ENCODE data around the gene FOXP1. TPM values are rescaled to one million over a fixed set of nuclear protein-coding genes. Genes with fewer than 3 reads are reported as not detected.

Gene FOXP1
- total RNA-seq, 2 experiments from 2014 or later, result 493 to 508 TPM

DNA sequence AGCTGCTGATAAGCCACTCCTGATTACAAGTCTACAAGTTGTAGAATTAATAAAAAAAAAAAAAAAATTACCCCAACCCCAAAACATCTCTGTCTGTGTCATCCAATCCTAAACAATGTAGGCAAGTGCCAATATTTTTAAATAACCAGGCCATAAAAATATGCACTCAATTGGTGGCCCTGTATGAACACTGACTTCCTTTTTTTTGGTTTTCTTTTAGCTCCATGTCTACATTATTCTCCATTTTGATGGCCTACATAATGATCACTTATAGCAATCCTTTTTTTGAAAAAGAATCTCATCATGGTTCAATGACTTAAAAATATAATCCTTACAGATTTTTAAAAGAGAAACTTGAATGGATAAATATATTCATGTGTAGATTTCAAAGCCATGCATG, 72.1 kb downstream of the FOXP1 start:
- H3K27ac Mint-ChIP-seq, result no peak overlapping the region
- Histone ChIP-seq H3K36me3 (ENCODE audit: insufficient read depth, low read length) (no peaks in the 10 kb centered on the region), H3K27me3 (ENCODE audit: control insufficient read depth in 1 of 2, insufficient read depth in 2 of 2, low read length in 2 of 2) (no peaks in the 10 kb centered on the region), H3K27ac (ENCODE audit: low read depth in 1 of 2, low read length in 2 of 2) (no peak overlapping the region), H3K4me3 (ENCODE audit: low read length) (no peak overlapping the region), H3K4me1 (ENCODE audit: insufficient read depth, low read length) (peaks cover 22% of the 10 kb centered on the region), H3K9me3 (ENCODE audit: control insufficient read depth in 1 of 2, insufficient read depth in 1 of 2, low read length in 2 of 2) (no peaks in the 10 kb centered on the region)
- no peaks in the 10 kb centered on the region for H3K9me3 Mint-ChIP-seq
- intact Hi-C loops (cut with DNase I, micrococcal nuclease), result loop anchor here (5.0 to 10.0 kb wide), 7 partner anchors 71 to 504 kb away; partner anchors contain the start of gene FOXP1 (in 1 of the 2)
- ChIA-PET CTCF (interaction anchor here (0.6 to 2.0 kb wide), 19 partner anchors 9 to 502 kb away, joined by 3 to 10 read pairs (median 3); no protein-coding TSS in a partner anchor), POLR2A (interaction anchor here (0.6 to 2.0 kb wide), 9 partner anchors 15 to 229 kb away, joined by 3 to 9 read pairs (median 4); no protein-coding TSS in a partner anchor)
- no peaks in the 10 kb centered on the region for H3K36me3 Mint-ChIP-seq (ENCODE audit: low read depth)
- TF ChIP-seq, protein P1, sequence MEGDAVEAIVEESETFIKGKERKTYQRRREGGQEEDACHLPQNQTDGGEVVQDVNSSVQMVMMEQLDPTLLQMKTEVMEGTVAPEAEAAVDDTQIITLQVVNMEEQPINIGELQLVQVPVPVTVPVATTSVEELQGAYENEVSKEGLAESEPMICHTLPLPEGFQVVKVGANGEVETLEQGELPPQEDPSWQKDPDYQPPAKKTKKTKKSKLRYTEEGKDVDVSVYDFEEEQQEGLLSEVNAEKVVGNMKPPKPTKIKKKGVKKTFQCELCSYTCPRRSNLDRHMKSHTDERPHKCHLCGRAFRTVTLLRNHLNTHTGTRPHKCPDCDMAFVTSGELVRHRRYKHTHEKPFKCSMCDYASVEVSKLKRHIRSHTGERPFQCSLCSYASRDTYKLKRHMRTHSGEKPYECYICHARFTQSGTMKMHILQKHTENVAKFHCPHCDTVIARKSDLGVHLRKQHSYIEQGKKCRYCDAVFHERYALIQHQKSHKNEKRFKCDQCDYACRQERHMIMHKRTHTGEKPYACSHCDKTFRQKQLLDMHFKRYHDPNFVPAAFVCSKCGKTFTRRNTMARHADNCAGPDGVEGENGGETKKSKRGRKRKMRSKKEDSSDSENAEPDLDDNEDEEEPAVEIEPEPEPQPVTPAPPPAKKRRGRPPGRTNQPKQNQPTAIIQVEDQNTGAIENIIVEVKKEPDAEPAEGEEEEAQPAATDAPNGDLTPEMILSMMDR (IDR thresholded peaks at IDR 0.05), result no peak
- DNase-seq, result no peak
- no peaks in the 10 kb centered on the region for H3K27me3 Mint-ChIP-seq
- ATAC-seq (ENCODE audit: poor library complexity), result no peak
- peaks cover 27% of the 10 kb centered on the region for H3K4me1 Mint-ChIP-seq (ENCODE audit: low read depth)
- H3K4me3 Mint-ChIP-seq, result no peak overlapping the region

DNA sequence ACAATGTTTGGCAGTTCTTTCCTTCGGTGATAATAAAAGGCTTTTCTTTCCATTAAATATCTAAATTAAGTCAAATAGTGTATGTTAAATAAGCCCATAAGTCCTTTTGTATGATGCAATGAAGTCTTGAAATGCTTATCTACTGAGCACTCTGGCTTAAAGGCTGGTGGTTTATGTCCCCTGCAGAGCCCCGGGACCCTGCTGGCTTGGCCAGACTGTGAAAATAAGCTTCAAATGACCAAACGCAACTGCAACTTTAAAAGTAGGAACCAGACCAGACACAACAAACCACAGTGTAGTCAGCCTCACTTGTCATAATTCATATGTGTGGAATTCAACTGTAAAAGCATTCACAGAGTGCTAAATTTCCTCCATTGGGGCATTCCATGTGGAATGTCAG, 72.5 kb downstream of the FOXP1 start:
- ATAC-seq (ENCODE audit: poor library complexity) (no peak), DNase-seq (no peak)
- Mint-ChIP-seq H3K4me1 (ENCODE audit: low read depth) (peaks cover 29% of the 10 kb centered on the region), H3K4me3 (no peak overlapping the region), H3K9me3 (no peaks in the 10 kb centered on the region), H3K36me3 (ENCODE audit: low read depth) (no peaks in the 10 kb centered on the region), H3K27me3 (no peaks in the 10 kb centered on the region), H3K27ac (no peak overlapping the region)
- intact Hi-C loops (cut with DNase I, micrococcal nuclease), result loop anchor here (5.0 to 10.0 kb wide), 7 partner anchors 71 to 504 kb away; partner anchors contain the start of gene FOXP1 (in 1 of the 2)
- TF ChIP-seq, protein P1 (IDR thresholded peaks at IDR 0.05), result no peak
- no peaks in the 10 kb centered on the region for H3K27me3 ChIP-seq (ENCODE audit: control insufficient read depth in 1 of 2, insufficient read depth in 2 of 2, low read length in 2 of 2)
- no peak overlapping the region for H3K27ac ChIP-seq (ENCODE audit: low read depth in 1 of 2, low read length in 2 of 2)
- ChIA-PET POLR2A (interaction anchor here (0.9 to 2.0 kb wide), 9 partner anchors 14 to 301 kb away, joined by 3 to 9 read pairs (median 4); no protein-coding TSS in a partner anchor), CTCF (interaction anchor here (0.6 to 2.0 kb wide), 11 partner anchors 9 to 502 kb away, joined by 3 to 10 read pairs (median 3); no protein-coding TSS in a partner anchor)
- no peak overlapping the region for H3K4me3 ChIP-seq (ENCODE audit: low read length)
- H3K4me1 ChIP-seq (ENCODE audit: insufficient read depth, low read length), result peaks cover 22% of the 10 kb centered on the region
- H3K9me3 ChIP-seq (ENCODE audit: control insufficient read depth in 1 of 2, insufficient read depth in 1 of 2, low read length in 2 of 2), result no peaks in the 10 kb centered on the region
- no peaks in the 10 kb centered on the region for H3K36me3 ChIP-seq (ENCODE audit: insufficient read depth, low read length)

DNA sequence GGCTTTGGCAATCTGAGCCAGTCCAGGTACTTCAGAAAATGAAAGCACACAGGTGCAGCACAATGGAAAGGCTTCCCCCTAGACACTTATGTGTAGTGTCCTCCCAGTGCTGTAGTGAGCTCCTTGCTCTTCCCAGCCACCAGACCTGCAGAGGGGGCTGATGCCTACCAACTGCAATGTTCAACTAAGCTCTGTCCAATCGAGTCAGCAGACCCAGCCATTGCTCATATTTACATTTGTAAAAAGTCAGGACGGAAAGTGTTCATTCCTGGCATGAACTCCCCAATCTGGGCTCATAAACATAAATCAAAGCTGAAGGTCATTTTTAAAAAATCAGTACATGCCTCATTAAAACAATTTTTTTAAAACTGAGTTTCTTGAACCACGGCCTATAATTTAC, 73.0 kb downstream of the FOXP1 start:
- Histone ChIP-seq H3K4me3 (ENCODE audit: low read length) (no peak overlapping the region), H3K9me3 (ENCODE audit: control insufficient read depth in 1 of 2, insufficient read depth in 1 of 2, low read length in 2 of 2) (no peaks in the 10 kb centered on the region), H3K27me3 (ENCODE audit: control insufficient read depth in 1 of 2, insufficient read depth in 2 of 2, low read length in 2 of 2) (no peaks in the 10 kb centered on the region), H3K4me1 (ENCODE audit: insufficient read depth, low read length) (peaks cover 22% of the 10 kb centered on the region), H3K27ac (ENCODE audit: low read depth in 1 of 2, low read length in 2 of 2) (no peak overlapping the region), H3K36me3 (ENCODE audit: insufficient read depth, low read length) (no peaks in the 10 kb centered on the region)
- Mint-ChIP-seq H3K4me3 (no peak overlapping the region), H3K27ac (no peak overlapping the region), H3K9me3 (no peaks in the 10 kb centered on the region), H3K27me3 (no peaks in the 10 kb centered on the region), H3K36me3 (ENCODE audit: low read depth) (no peaks in the 10 kb centered on the region), H3K4me1 (ENCODE audit: low read depth) (peaks cover 29% of the 10 kb centered on the region)
- TF ChIP-seq, protein P1 (IDR thresholded peaks at IDR 0.05), result no peak
- DNase-seq, result no peak
- no peak for ATAC-seq (ENCODE audit: poor library complexity)
- ChIA-PET CTCF (interaction anchor here (1.0 to 2.0 kb wide), 4 partner anchors 10 to 138 kb away, joined by 3 to 10 read pairs (median 3); no protein-coding TSS in a partner anchor), POLR2A (interaction anchor here (0.9 to 2.0 kb wide), 8 partner anchors 13 to 301 kb away, joined by 3 to 9 read pairs (median 4); no protein-coding TSS in a partner anchor)
- intact Hi-C loops (cut with DNase I, micrococcal nuclease), result loop anchor here (5.0 to 10.0 kb wide), 7 partner anchors 72 to 503 kb away; partner anchors contain the start of gene FOXP1 (in 1 of the 2)
